Parietal lobe (tissue), 1 donor: Measurements from ENCODE around the gene PCDH20. TPM values are rescaled to one million over a fixed set of nuclear protein-coding genes. Genes with fewer than 3 reads are reported as not detected.

Experiments used
- total RNA-seq: library from RNA; depleted of rRNA; stranded (reverse); fragments of >200 nt; gene quantifications from one replicate; pipeline ENCODE4 v1.2.3, GENCODE V29; 2014

The PCDH20 gene
- 5.3 TPM for total RNA-seq

DNA sequence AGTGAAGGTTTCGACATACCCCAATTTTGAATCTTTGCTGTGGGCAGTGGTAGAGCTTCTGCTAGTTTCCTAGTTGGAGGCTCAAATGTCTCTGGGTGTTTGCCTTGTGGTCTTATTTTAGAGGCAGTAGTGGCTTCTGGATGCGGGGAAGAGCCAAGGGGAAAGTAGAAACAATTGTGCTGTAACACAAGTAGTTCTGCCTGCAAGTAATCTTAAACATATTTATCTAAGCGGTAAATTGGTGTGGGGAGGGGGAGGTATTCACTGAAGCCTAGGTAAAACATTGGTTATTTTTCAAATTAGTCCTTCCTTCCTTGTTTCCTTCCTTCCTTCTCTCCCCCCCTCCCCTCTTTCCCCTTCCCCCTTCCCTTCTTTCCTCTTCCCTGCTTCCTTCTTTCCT is at the start of gene PCDH20:
Gene PCDH20 (minus strand): TSS at position 101 of the 400 bp plus-strand sequence. CDS start 691 bp downstream, outside the sequence.

